HG03469 (cell line): Measurements from ENCODE around the gene KCNQ5.

Experiments used
- ATAC-seq: cut with Tn5 transposase; IDR thresholded peaks from one replicate; pipeline ENCODE4 v1.9.1; 2021; ENCODE audit warnings: mild to moderate bottlenecking, moderate library complexity, moderate number of reproducible peaks; ENCODE audit not compliant: unreplicated experiment

The KCNQ5 gene

GRCh38 chr6:72835749-72836148 is 213.9 kb downstream of the KCNQ5 start:
- no peak for ATAC-seq

- ATAC-seq: no peak
Observed at GRCh38 chr6:72836971-72837370, 215.1 kb downstream of the KCNQ5 start.

- no peak for ATAC-seq
Observed at GRCh38 chr6:72841195-72841594, 219.3 kb downstream of the KCNQ5 start.

DNA sequence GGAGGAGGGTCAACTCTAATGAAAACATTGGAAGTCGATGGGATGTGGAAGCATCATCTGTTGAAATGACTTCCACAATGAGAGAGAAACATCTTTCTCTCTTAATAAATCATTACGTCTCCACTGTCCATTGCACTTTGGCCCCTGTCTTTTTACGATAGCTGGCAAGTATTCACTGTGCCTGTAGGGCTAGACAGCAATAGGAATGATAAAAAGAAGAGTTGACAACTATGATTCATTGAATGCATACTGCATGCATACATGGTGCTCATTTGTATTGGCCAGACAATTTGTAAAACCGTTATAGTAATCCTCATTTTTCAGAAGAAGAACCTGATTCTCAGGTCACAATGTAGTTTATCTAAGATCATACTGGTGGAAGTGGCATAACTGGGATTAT is 220.3 kb downstream of the KCNQ5 start:
- no peak for ATAC-seq

DNA sequence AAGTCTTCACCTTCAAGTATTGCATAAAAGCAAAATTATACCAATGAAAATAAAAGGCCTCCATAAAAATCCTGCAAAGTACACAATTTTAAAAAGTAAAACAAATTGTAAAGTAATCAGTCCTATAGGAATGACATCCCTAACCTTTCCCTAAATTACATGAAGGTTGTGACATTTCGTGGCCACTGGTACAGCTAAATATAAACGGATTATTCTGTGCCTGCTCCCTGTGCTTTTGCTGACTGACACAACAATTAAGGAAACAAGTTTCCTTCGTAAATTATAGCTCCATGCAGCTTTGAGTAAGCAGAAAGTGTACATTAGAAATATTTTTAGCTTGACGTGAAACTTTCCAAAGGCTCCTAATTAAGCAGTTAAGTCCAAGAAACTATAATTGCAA is 222.8 kb downstream of the KCNQ5 start:
- no peak for ATAC-seq

- no peak for ATAC-seq
Observed at GRCh38 chr6:72849346-72849745, 227.5 kb downstream of the KCNQ5 start.

GRCh38 chr6:72850040-72850439 is 228.2 kb downstream of the KCNQ5 start:
- ATAC-seq: no peak

- ATAC-seq: no peak
Observed at GRCh38 chr6:72850469-72850868, 228.6 kb downstream of the KCNQ5 start.

- ATAC-seq: no peak
Observed at GRCh38 chr6:72855471-72855870, 233.6 kb downstream of the KCNQ5 start.

DNA sequence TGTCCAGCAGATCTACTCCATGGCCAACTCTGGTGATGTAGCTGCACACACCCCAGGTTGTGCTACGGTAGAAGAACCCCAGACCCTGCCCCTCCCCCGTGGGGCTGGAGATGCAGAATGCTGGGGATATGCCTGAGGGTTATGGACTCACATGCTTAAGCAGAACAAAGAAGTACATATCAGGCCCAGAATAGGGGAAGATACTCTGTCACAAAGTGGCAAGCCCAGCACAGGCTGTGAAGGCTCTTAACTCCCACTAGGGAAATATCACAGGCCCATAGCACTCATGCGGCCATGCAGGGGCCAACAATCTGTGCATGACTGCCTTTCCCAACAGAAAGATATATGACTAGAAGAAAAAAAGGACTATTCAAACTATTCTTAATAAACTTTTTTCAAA is 234.9 kb downstream of the KCNQ5 start:
- ATAC-seq: no peak

DNA sequence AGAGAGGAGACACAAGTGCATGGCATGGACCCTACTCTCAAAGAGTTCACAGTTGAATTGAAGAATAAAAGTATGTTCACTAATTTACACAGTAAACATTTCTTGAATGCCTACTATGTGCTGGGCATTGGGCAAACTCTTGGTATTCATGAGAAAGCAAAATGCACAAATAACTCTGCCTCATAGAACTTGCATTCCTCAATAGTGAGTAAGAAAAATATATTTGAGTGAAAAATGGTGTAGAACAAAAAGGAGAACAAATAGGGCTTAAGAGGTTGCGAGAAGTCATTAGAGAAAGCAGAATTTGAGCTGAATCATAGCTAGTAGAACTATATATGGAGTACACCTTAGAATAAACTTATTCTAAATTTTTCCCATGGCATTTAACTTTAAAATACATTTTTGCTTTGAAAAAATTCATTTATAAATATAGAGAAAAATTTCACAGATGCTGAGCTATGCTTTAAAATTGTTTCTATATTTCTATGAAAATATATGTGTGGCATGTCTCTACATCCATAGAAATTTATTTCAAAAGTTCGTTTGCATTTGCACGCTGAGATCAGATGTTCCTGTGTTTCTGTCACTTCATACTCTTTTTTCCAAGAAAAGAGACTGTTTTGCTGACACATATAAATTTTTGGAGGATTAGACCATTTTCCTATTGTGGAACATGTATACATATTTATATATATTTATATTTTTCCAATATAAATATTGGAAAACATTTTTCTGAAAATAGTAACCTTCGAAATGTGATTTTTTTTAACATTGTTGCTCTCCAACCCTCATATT is 236.1 kb downstream of the KCNQ5 start:
- ATAC-seq: no peak

- ATAC-seq: no peak
Observed at GRCh38 chr6:72861059-72861458, 239.2 kb downstream of the KCNQ5 start.

DNA sequence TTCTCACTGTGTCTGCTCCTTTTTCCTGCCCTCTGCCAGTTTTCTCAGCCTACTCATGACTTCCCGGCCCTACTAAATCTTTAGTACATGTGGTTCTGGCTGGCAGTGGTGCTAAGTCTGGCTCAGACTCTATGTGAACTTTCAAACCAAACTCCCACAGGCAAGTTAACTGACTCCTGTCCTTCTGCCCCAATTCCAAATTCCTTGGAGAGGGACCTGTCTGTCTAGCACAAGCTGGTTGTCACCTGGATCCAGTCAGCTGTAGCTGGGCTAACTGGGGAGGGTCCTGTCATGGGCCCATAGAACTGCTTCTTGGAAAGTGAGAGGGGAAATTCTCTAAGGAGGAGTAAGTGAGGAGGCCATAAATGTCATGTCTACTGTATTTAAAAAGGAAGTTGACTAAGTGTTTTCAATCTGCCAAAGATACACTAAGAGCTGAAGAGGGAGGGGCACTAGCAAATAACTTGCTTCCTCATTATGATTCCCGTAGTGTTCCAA is 240.1 kb downstream of the KCNQ5 start:
- ATAC-seq: no peak

DNA sequence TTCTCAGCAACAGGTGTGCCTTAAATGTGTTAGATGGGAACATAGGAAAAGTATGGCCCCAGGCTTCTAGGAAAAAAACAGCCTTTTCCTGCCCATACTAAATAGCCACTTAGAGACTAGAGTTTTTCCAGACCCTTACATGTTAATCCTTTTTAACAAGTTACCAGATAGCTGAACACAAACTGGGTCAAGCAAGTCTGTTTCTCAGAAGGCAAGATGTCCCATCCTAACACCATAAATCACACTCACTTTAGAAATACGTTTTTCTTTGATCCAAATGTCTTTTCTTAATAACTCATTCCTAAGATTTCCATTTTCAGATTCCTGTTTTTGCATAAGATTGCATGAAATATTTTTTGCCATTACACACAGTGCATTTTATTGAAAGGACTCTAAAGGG is 241.3 kb downstream of the KCNQ5 start:
- no peak for ATAC-seq

DNA sequence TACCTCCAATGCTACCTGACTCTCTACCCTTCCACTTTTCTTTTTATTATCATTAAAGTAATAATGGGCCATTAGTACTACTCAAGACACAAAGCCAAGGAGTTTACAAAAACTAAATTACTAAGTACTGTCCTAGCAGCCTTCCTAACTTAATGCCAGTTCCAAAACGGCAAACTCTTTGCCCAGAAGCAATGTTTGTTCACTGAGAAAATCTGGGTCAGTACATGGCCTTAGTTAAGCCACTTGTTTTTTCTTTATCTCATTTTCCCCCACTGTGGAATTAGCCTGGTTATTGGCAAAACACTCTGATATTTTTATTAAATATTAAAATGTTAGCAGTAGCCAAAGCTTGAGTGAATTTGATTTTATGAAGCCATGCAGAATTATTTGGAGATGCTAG is 242.4 kb downstream of the KCNQ5 start:
- ATAC-seq: no peak

- no peak for ATAC-seq
Observed at GRCh38 chr6:72864799-72865198, 242.9 kb downstream of the KCNQ5 start.

DNA sequence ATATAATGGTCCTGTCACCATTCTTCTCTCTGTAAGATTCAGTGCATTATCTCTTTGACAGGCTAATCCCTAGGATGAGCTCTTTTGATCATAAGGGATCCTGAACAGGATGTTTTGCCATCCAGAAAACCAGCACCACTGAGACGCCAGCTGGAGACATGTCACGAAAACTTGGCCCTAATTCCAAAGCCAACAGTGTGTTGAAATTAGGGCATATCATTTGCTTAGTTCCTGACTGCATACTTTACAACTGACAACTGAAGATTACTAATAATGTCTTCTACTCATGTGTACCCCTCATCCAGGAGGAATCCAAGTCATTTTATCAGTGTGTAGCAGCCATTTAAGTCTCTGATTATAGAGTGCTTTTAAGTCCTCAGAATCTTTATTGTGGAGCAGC is 243.6 kb downstream of the KCNQ5 start:
- ATAC-seq: no peak

GRCh38 chr6:72869621-72870020 is 247.8 kb downstream of the KCNQ5 start:
- ATAC-seq: no peak

DNA sequence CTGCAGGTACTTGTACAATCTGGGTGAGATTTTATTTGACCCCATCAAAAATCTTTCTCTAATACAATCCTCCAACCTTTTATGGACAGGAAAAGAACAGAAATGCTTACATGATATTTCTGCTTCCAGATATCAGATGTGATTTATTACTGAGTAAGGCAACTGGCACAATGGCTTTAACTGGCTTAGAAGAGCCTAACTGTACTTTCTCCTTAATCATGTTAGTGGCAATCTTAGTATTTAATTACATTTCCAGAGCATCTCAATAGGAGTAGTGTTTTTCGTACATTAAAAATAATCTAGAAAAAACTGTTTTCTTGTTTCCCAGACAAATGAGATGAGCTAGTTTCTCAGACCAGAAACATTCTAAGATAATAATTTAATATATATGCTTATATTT is 251.6 kb downstream of the KCNQ5 start:
- ATAC-seq: no peak

GRCh38 chr6:72876256-72876655 is 254.4 kb downstream of the KCNQ5 start:
- ATAC-seq: no peak

GRCh38 chr6:72886170-72886569 is 264.3 kb downstream of the KCNQ5 start:
- ATAC-seq: no peak

DNA sequence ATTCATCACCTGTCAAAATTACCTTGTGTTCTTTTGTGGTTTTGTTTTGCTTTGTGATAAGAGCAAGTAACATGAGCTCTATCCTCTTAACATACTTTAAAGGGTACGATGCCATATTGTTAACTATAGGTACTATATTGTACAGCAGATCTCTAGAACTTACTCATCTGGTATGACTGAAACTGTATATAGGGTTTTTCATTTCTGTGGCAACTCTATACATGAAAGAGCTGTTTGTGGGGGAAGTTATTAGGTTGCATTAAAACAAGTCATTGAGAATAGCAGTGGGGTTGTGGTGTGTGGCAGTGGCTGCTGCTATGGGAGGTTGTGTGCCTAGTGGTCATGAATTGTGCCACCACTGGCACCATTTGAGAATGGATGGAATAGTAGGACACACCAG is 268.4 kb downstream of the KCNQ5 start:
- no peak for ATAC-seq

GRCh38 chr6:72890671-72891070 is 268.8 kb downstream of the KCNQ5 start:
- no peak for ATAC-seq
